HG03342 (cell line): ENCODE data around the gene MAGI3.
"Not testable (repeated sequence)": the region's sequence is repeated elsewhere in the genome, so short reads cannot be mapped to it uniquely, and the experiment has no call there.

Experiments used
- ATAC-seq: cut with Tn5 transposase; IDR thresholded peaks from one replicate; pipeline ENCODE4 v1.9.1; 2021; ENCODE audit warnings: mild to moderate bottlenecking, moderate library complexity; ENCODE audit not compliant: unreplicated experiment

The MAGI3 gene

GRCh38 chr1:113684153-113684541, 293.8 kb downstream of the MAGI3 start:
- ATAC-seq: no peak

- no peak for ATAC-seq
Measured at GRCh38 chr1:113686891-113687618, 296.7 kb downstream of the MAGI3 start.

GRCh38 chr1:113691184-113691583, 300.9 kb downstream of the MAGI3 start:
- no peak for ATAC-seq

- ATAC-seq: no peak
Measured at GRCh38 chr1:113692342-113692741, 302.0 kb downstream of the MAGI3 start.

GRCh38 chr1:113692824-113693431, 302.6 kb downstream of the MAGI3 start:
- no peak for ATAC-seq

- ATAC-seq: no peak
Measured at GRCh38 chr1:113694910-113695309, 304.6 kb downstream of the MAGI3 start.

- ATAC-seq: no peak
Measured at GRCh38 chr1:113701429-113701828, 311.1 kb downstream of the MAGI3 start.

GRCh38 chr1:113714606-113715269, 324.4 kb downstream of the MAGI3 start:
- no peak for ATAC-seq

- ATAC-seq: not testable (repeated sequence)
Measured at GRCh38 chr1:113717506-113717905, 327.2 kb downstream of the MAGI3 start.

GRCh38 chr1:113718621-113719020, 328.3 kb downstream of the MAGI3 start:
- not testable (repeated sequence) for ATAC-seq

- ATAC-seq: no peak
Measured at GRCh38 chr1:113721010-113721409, 330.7 kb downstream of the MAGI3 start.

- ATAC-seq: no peak
Measured at GRCh38 chr1:113732802-113733201, 342.5 kb downstream of the MAGI3 start.

- no peak for ATAC-seq
Measured at GRCh38 chr1:113734357-113735055, 344.2 kb downstream of the MAGI3 start.
